Epithelial cell of proximal tubule (primary cell): ENCODE results near the gene PTPRA. TPM values are rescaled to one million over a fixed set of nuclear protein-coding genes. Genes with fewer than 3 reads are reported as not detected.
A peak's percentile ranks its signal among the peaks of the same experiment; 100 is the strongest.

Source experiments
- DNase-seq: peaks from one replicate; pipeline ENCODE4 v3.0.0-alpha.2; 2011; ENCODE audit warnings: low read depth
- H3K4me3 ChIP-seq: 2 replicates; pipeline ENCODE4 v1.5.1; 2011; ENCODE audit warnings: low read depth, mild to moderate bottlenecking, low read length
- total RNA-seq: library from RNA; depleted of rRNA; stranded (reverse); fragments of >200 nt; gene quantifications from 2 replicates; pipeline ENCODE4 v1.2.3, GENCODE V29; 2015
- TF ChIP-seq, protein P1 (sequence below): conservative IDR thresholded peaks from 2 replicates; pipeline ENCODE4 v1.5.1; 2012; ENCODE audit warnings: low read depth, mild to moderate bottlenecking, low read length

PTPRA gene
- total RNA-seq, 1 donor from 2014 or later = 40.8 TPM

DNA sequence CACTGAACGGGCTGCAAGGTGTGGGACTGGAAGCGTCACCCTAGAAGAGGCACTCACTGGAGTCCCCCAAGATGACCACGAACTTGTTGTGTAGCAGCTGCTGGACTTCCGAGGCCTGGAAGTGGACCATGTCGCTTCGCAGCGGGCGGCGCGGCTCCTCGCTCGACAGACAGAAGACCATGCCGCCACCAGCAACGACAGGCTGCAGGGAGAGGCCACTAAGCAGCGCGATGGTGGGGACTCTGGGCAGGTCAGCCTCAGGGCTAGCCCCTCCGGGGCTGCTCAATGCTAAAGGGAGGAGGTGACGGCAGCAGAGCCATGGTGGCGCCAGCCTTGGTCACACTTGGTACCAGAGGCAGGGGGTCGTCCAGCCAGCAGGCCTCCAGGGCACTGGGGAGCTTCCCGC, 33.5 kb upstream of the PTPRA start:
- TF ChIP-seq, protein P1, sequence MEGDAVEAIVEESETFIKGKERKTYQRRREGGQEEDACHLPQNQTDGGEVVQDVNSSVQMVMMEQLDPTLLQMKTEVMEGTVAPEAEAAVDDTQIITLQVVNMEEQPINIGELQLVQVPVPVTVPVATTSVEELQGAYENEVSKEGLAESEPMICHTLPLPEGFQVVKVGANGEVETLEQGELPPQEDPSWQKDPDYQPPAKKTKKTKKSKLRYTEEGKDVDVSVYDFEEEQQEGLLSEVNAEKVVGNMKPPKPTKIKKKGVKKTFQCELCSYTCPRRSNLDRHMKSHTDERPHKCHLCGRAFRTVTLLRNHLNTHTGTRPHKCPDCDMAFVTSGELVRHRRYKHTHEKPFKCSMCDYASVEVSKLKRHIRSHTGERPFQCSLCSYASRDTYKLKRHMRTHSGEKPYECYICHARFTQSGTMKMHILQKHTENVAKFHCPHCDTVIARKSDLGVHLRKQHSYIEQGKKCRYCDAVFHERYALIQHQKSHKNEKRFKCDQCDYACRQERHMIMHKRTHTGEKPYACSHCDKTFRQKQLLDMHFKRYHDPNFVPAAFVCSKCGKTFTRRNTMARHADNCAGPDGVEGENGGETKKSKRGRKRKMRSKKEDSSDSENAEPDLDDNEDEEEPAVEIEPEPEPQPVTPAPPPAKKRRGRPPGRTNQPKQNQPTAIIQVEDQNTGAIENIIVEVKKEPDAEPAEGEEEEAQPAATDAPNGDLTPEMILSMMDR = no peak
- no peak for DNase-seq
- H3K4me3 ChIP-seq = peak overlapping the region; percentile 98

DNA sequence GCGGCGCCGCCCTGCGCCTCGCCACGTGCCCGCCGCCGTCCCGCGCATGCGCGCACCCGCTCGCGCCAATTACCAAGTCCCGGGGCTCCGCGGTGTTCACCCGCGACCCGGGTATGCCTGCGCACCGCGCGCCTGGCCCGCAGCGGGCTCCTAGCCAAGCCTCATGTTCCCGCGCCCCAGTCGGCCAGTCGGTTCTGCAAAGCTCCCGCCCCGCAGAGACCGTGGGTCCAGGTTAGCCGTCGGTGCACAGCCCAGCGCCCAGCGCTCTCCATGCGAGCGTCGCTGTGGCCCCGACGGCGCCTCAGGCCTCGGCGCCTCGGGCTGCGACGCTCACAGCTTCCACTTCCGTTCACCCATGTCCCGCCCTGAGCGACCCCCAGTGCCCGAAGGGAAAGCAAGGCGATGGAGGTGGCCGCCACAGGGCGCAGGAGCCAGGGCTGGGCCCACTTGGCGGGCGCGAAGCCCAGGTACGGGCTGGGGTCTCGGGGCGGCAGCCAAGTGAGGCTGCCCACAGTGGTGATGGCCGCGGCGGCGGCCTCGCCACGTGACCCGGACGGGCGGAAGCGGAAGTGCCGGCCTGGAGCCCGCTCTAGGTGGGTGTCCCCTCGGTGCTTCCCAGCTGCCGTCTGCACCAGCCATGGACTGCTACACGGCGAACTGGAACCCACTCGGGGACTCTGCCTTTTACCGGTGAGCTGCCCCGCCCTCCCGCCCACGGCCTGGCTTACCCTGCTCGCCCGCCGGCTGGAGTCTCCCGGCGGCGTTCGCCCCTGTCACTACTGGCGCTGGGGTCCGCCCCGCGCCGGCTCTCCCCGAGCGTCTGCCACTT, 32.9 kb upstream of the PTPRA start, which contains the start of the genes PCED1A and VPS16:
TSS of gene PCED1A (minus strand) at position 518 of the 829 bp plus-strand sequence. CDS start 743 bp downstream, outside the sequence.
TSS of gene VPS16 (plus strand) at position 608 of the 829 bp plus-strand sequence. CDS start at position 638, 30 bp downstream.
- peak within 1 kb of the TSS; percentile 98 for H3K4me3 ChIP-seq
- no peak for DNase-seq
- TF ChIP-seq, protein P1 = no peak

DNA sequence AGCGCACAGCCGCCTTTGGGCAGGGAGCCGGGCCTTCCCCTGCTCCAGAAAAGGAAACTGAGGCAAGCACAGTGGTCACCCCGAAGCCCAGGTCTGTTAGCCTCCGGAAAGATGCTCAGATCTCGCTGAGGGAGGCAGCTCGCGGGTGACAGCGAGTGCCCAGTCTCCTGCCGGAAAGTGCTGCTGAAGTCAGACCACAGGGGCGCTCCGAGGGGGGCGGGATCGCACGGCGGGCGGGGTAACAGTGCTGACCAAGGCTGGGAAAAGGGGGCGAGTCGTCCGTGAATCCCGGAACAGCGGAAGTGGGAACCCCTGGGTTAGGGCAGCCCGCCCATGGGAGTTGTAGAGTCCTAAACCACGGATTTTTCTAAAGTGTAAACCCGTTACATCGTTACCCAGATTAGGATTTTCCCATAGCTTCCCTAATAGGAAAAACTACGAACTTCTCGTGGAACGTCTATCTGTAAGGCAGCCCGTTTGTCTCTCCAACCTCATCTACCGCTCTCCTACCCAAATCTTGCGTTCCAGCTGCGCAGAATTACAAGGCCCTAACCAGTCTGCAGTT, 32.2 kb upstream of the PTPRA start:
- no peak for DNase-seq

DNA sequence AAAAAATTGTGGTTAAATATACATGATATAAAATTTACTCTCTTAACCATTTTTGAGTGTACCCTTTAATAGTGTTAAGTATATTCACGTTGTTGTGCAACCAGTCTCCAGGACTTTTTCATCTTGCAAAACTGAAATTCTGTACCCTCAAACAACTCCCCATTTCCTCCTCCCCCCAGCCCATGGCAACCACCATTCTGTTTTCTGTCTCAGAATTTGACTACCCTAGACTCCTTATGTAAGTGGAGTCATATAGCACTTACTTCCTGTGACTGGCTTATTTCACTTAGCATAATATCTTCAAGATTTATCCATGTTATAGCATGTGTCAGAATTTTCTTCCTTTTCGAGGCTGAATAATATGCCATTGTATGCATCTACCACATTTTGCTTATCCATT, 27.7 kb upstream of the PTPRA start:
- DNase-seq = no peak

More for the DNA sequence above, 32.2 kb upstream of the PTPRA start:
- H3K4me3 ChIP-seq = peak overlapping the region; percentile 98
- TF ChIP-seq, protein P1 = no peak

DNA sequence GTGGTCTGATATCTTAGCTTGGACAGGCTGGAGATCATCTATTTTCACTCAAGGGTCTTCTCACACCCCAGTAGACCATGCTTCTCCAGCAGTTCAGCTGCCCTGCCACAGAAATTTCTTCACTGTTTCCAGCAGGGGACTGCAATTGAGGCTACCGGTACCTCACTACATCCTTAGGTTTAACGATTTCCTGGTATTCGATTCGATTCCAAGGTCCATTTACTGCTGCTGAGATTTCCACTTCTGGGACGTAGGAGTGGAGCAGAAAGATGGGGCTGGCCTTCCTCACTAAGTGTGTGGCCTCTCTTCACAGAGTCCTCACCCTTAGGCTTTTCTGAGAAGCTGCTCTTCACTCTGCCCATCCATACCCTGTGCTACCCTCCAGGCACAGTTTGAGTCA, 26.6 kb upstream of the PTPRA start:
- no peak overlapping the region for H3K4me3 ChIP-seq
- TF ChIP-seq, protein P1 = no peak
- DNase-seq = no peak

More for the DNA sequence above, 27.7 kb upstream of the PTPRA start:
- no peak overlapping the region for H3K4me3 ChIP-seq
- TF ChIP-seq, protein P1 = no peak

DNA sequence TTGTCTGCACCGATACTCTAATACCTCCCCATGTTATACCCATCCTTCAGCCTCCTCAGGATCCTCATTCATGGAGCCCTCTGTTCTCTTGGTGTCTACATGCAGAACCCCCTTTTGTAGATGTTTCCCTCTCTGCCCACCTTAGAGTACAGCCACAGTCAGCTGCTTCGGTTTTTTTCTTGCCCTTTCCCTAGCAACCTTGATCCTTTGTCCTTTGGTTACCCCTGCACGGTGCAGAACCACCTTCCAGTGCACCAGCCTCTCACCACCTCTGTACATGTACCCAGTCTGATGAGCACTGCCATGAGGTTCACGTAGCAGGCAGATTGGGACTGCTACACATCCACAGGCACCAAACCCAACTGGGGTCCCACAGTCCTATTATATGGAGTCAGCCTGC, 25.5 kb upstream of the PTPRA start:
- TF ChIP-seq, protein P1 = no peak
- no peak for DNase-seq
- no peak overlapping the region for H3K4me3 ChIP-seq
